GM12801 (cell line): ENCODE measurements around the gene MOB2.

Experiments used
- CTCF ChIP-seq: IDR thresholded peaks from one replicate; pipeline ENCODE4 v1.5.1; 2011; ENCODE audit warnings: control low read depth; ENCODE audit not compliant: insufficient read length; ENCODE audit errors: extremely low read depth

The MOB2 gene

GRCh38 chr11:1453611-1454034, 33.0 kb downstream of the MOB2 start:
- no peak for TF ChIP-seq CTCF

GRCh38 chr11:1452744-1453143, 33.8 kb downstream of the MOB2 start:
- no peak for TF ChIP-seq CTCF

- TF ChIP-seq CTCF = no peak
These were observed 34.7 kb downstream of the MOB2 start for GRCh38 chr11:1451781-1452470.

- TF ChIP-seq CTCF = no peak
These were observed 35.4 kb downstream of the MOB2 start for GRCh38 chr11:1450949-1451710.

- TF ChIP-seq CTCF = no peak
These were observed 36.2 kb downstream of the MOB2 start for GRCh38 chr11:1450344-1450875.

- TF ChIP-seq CTCF = no peak
These were observed 36.9 kb downstream of the MOB2 start for GRCh38 chr11:1449490-1450243.

GRCh38 chr11:1448882-1449281, 37.7 kb downstream of the MOB2 start:
- TF ChIP-seq CTCF = no peak
